ENCODE results near the gene CNTN3.

DNA sequence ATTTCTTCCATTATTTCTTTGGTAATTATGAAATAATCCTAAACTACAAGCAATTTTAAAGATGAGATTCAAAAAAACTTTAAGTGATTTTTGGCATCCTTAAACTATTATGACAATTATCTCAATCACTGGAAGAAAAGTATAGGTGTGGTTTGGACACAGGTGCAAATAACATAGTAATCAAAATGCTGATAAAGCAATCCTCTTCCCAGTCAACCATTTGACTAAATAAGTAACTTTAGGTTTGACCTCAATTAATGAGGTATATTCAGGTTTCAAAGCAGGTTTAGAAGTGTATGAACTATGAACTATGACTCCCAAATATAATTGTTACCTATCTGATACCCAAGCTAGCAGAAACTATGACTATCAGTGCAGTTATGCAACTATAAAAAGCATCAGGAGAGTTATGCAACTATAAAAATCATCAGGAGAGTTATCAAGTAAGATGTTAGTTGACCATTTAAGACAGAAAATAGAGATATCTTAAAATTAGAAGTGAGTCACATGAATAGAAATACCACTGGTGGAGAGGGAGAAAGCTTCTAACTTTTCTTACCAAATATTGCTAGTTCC is 8.9 kb upstream of the CNTN3 start:
- TF ChIP-seq TAF1 (IDR thresholded peaks at IDR 0.05; ENCODE audit: borderline replicate concordance, low read depth, low read length) = no peak
- TF ChIP-seq POLR2AphosphoS5 (IDR thresholded peaks at IDR 0.05; ENCODE audit: low read depth, low read length) = no peak

Data from GM12892 (cell line).